ENCODE measurements around the gene CLEC16A.

Gene CLEC16A

GRCh38 chr16:11165349-11165748, 221.0 kb downstream of the CLEC16A start:
- peaks cover 5% of the 10 kb centered on the region for H3K36me3 ChIP-seq (ENCODE audit: control insufficient read depth, insufficient read depth, low read length)
- H3K27me3 ChIP-seq (replicated peaks; ENCODE audit: control insufficient read depth, insufficient read depth, low read length): no peaks in the 10 kb centered on the region
- TF ChIP-seq CTCF (IDR thresholded peaks at IDR 0.05; ENCODE audit: insufficient read depth, low read length, poor library complexity, severe bottlenecking): no peak
- no peak for DNase-seq (ENCODE audit: extremely low read depth, insufficient read length)
- no peak overlapping the region for H3K4me3 ChIP-seq (replicated peaks; ENCODE audit: low read depth, low read length)

GRCh38 chr16:11165894-11166665, 221.7 kb downstream of the CLEC16A start:
- no peak for DNase-seq (ENCODE audit: extremely low read depth, insufficient read length)
- no peak overlapping the region for H3K4me3 ChIP-seq (replicated peaks; ENCODE audit: low read depth, low read length)
- peaks cover 5% of the 10 kb centered on the region for H3K36me3 ChIP-seq (ENCODE audit: control insufficient read depth, insufficient read depth, low read length)
- no peaks in the 10 kb centered on the region for H3K27me3 ChIP-seq (replicated peaks; ENCODE audit: control insufficient read depth, insufficient read depth, low read length)
- TF ChIP-seq CTCF (IDR thresholded peaks at IDR 0.05; ENCODE audit: insufficient read depth, low read length, poor library complexity, severe bottlenecking): no peak

GRCh38 chr16:11167581-11167980, 223.2 kb downstream of the CLEC16A start:
- no peak for DNase-seq (ENCODE audit: extremely low read depth, insufficient read length)
- Histone ChIP-seq H3K36me3 (ENCODE audit: control insufficient read depth, insufficient read depth, low read length) (peaks cover 5% of the 10 kb centered on the region), H3K4me3 (replicated peaks; ENCODE audit: low read depth, low read length) (no peak overlapping the region), H3K27me3 (replicated peaks; ENCODE audit: control insufficient read depth, insufficient read depth, low read length) (no peaks in the 10 kb centered on the region)
- TF ChIP-seq CTCF (IDR thresholded peaks at IDR 0.05; ENCODE audit: insufficient read depth, low read length, poor library complexity, severe bottlenecking): no peak

- peaks cover 5% of the 10 kb centered on the region for H3K36me3 ChIP-seq (ENCODE audit: control insufficient read depth, insufficient read depth, low read length)
- no peak for DNase-seq (ENCODE audit: extremely low read depth, insufficient read length)
- TF ChIP-seq CTCF (IDR thresholded peaks at IDR 0.05; ENCODE audit: insufficient read depth, low read length, poor library complexity, severe bottlenecking): no peak
Measured at GRCh38 chr16:11168386-11169051, 224.2 kb downstream of the CLEC16A start.

GRCh38 chr16:11169641-11170040, 225.3 kb downstream of the CLEC16A start:
- no peaks in the 10 kb centered on the region for H3K27me3 ChIP-seq (replicated peaks; ENCODE audit: control insufficient read depth, insufficient read depth, low read length)
- no peak for TF ChIP-seq CTCF (IDR thresholded peaks at IDR 0.05; ENCODE audit: insufficient read depth, low read length, poor library complexity, severe bottlenecking)
- DNase-seq (ENCODE audit: extremely low read depth, insufficient read length): no peak
- no peak overlapping the region for H3K4me3 ChIP-seq (replicated peaks; ENCODE audit: low read depth, low read length)
- peaks cover 5% of the 10 kb centered on the region for H3K36me3 ChIP-seq (ENCODE audit: control insufficient read depth, insufficient read depth, low read length)

More at GRCh38 chr16:11168386-11169051, 224.2 kb downstream of the CLEC16A start:
- Histone ChIP-seq H3K27me3 (replicated peaks; ENCODE audit: control insufficient read depth, insufficient read depth, low read length) (no peaks in the 10 kb centered on the region), H3K4me3 (replicated peaks; ENCODE audit: low read depth, low read length) (no peak overlapping the region)

Measured in GM06990 (cell line).